ENCODE measurements around the gene MTA3. TPM values are rescaled to one million over a fixed set of nuclear protein-coding genes. Genes with fewer than 3 reads are reported as not detected.

Gene MTA3
- total and polyA plus RNA-seq, 2 donors (not counting 1 experiment from before 2014, with no cell fraction given): 13.4 to 33.2 TPM

DNA sequence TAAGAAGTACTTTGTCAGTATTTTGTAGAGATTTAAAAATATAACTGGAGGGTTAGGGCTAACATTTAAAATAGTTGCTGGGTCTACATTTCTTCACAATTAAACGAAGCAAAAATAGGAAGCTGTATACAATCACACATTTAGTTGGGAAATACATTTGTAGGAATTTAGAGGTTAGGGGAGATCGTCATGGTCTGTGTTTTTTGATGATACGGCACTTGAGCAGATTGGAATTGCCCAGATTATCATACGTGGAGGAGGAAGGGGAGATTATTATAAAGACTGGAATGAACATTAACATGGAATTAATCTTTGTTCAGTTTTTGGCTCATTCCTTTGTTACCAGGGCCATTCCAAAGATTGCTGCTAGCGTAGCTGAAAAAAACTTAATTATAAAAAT lies 84.6 kb downstream of the MTA3 start:
- peaks cover 3% of the 10 kb centered on the region for H3K4me1 Mint-ChIP-seq
- DNase-seq (no peak), ATAC-seq (ENCODE audit: low read depth) (no peak)
- H3K4me3 ChIP-seq (ENCODE audit: control extremely low read depth in 1 of 5, extremely low read depth in 1 of 5, insufficient read depth in 1 of 5, low read depth in 2 of 5, low read length in 4 of 5): no peak overlapping the region
- H3K4me2 ChIP-seq (replicated peaks; ENCODE audit: low read depth, low read length, poor library complexity, severe bottlenecking): no peak overlapping the region
- ChIA-PET CTCF (interaction anchor here (1.0 kb wide), 1 partner anchor 10 kb away, joined by 4 read pairs; no protein-coding TSS in a partner anchor), POLR2A (no interaction called here)
- H3K27me3 ChIP-seq (replicated peaks in 1 of 4; ENCODE audit: control extremely low read depth in 1 of 4, control insufficient read depth in 3 of 4, insufficient read depth in 4 of 4, low read length in 3 of 4): no peaks in the 10 kb centered on the region
- no peaks in the 10 kb centered on the region for H3K4me1 ChIP-seq (ENCODE audit: control insufficient read depth in 2 of 2, insufficient read depth in 2 of 2, low read length in 2 of 2)
- peaks cover 1 to 3% of the 10 kb centered on the region in 2 experiments for H3K36me3 ChIP-seq (replicated peaks in 1 of 2; ENCODE audit: control extremely low read depth in 1 of 2, control insufficient read depth in 1 of 2, extremely low read depth in 1 of 2, insufficient read depth in 2 of 2, low read length in 1 of 2)
- H3K9me3 ChIP-seq (ENCODE audit: control extremely low read depth in 1 of 3, control insufficient read depth in 2 of 3, insufficient read depth in 1 of 3, low read length in 2 of 3): no peaks in the 10 kb centered on the region
- intact Hi-C loops (cut with micrococcal nuclease): no loop called here
- WGBS (ENCODE audit: insufficient coverage): 100% methylated on average over 3 of the region's 5 CpGs
- no peaks in the 10 kb centered on the region for H4K20me1 ChIP-seq (ENCODE audit: control insufficient read depth, insufficient read depth, low read length, poor library complexity, severe bottlenecking)
- no peak for TF ChIP-seq EZH2 (IDR thresholded peaks at IDR 0.05; ENCODE audit: borderline replicate concordance, insufficient read depth, low read depth, low read length, poor library complexity, severe bottlenecking)
- TF ChIP-seq CTCF (IDR thresholded peaks at IDR 0.05): no peak
- H3K27ac Mint-ChIP-seq: no peak overlapping the region
- H3K9ac ChIP-seq (ENCODE audit: low read length): no peak overlapping the region
- no peaks in the 10 kb centered on the region for H3K27me3 Mint-ChIP-seq
- no peaks in the 10 kb centered on the region for H3K9me3 Mint-ChIP-seq (ENCODE audit: insufficient read depth)
- H3K4me3 Mint-ChIP-seq: no peak overlapping the region
- no peak overlapping the region for H2AFZ ChIP-seq (ENCODE audit: insufficient read depth, low read depth, low read length, poor library complexity, severe bottlenecking)
- no peaks in the 10 kb centered on the region for H3K79me2 ChIP-seq (ENCODE audit: control insufficient read depth, insufficient read depth, low read length)
- H3K27ac ChIP-seq (ENCODE audit: low read length in 2 of 2): no peak overlapping the region

DNA sequence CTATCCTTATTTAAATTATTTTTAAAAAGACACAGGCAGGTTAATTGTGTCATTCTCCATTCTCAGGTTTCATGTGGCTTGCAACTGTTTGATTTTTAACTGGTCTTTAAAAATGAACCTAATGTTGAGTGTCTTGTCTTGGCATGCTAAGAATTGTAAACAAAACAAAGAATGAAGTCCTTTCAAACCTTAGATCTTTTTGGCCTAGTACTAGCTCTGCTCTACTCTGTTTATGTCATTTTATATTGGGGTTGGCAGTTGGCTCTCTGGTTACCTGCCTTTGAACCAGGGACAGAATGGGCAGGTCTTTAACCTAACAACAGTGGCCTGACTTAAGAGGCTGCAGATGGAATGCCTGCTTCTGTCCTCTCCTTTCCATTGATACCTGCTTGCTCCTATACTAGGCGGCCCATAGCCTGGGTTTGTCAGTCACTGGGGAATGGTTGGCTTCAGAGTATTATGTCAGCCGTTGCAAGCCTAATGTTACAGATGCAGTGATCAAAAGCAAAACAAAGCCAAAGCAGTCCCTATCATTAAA lies 85.5 kb downstream of the MTA3 start:
- ChIA-PET POLR2A (no interaction called here), CTCF (interaction anchor here (1.0 to 2.3 kb wide), 2 partner anchors 9 to 10 kb away, joined by 4 to 14 read pairs; no protein-coding TSS in a partner anchor)
- ATAC-seq (ENCODE audit: low read depth): no peak
- H4K20me1 ChIP-seq (ENCODE audit: control insufficient read depth, insufficient read depth, low read length, poor library complexity, severe bottlenecking): no peaks in the 10 kb centered on the region
- H2AFZ ChIP-seq (ENCODE audit: insufficient read depth, low read depth, low read length, poor library complexity, severe bottlenecking): no peak overlapping the region
- peaks cover 3% of the 10 kb centered on the region in 2 experiments for H3K36me3 ChIP-seq (replicated peaks in 1 of 2; ENCODE audit: control extremely low read depth in 1 of 2, control insufficient read depth in 1 of 2, extremely low read depth in 1 of 2, insufficient read depth in 2 of 2, low read length in 1 of 2)
- WGBS (ENCODE audit: insufficient coverage): 100% methylated on average over 1 of the region's 2 CpGs
- no peaks in the 10 kb centered on the region for H3K27me3 Mint-ChIP-seq
- H3K27ac Mint-ChIP-seq: no peak overlapping the region
- TF ChIP-seq EZH2 (IDR thresholded peaks at IDR 0.05; ENCODE audit: borderline replicate concordance, insufficient read depth, low read depth, low read length, poor library complexity, severe bottlenecking) (no peak), CTCF (IDR thresholded peaks at IDR 0.05) (no peak)
- H3K79me2 ChIP-seq (ENCODE audit: control insufficient read depth, insufficient read depth, low read length): no peaks in the 10 kb centered on the region
- peaks cover 3% of the 10 kb centered on the region for H3K4me1 Mint-ChIP-seq
- H3K9ac ChIP-seq (ENCODE audit: low read length): no peak overlapping the region
- no peak overlapping the region for H3K4me3 ChIP-seq (ENCODE audit: control extremely low read depth in 1 of 5, extremely low read depth in 1 of 5, insufficient read depth in 1 of 5, low read depth in 2 of 5, low read length in 4 of 5)
- no peaks in the 10 kb centered on the region for H3K9me3 ChIP-seq (ENCODE audit: control extremely low read depth in 1 of 3, control insufficient read depth in 2 of 3, insufficient read depth in 1 of 3, low read length in 2 of 3)
- no peak overlapping the region for H3K4me3 Mint-ChIP-seq
- no peak overlapping the region for H3K4me2 ChIP-seq (replicated peaks; ENCODE audit: low read depth, low read length, poor library complexity, severe bottlenecking)
- no peaks in the 10 kb centered on the region for H3K27me3 ChIP-seq (replicated peaks in 1 of 4; ENCODE audit: control extremely low read depth in 1 of 4, control insufficient read depth in 3 of 4, insufficient read depth in 4 of 4, low read length in 3 of 4)
- no peaks in the 10 kb centered on the region for H3K4me1 ChIP-seq (ENCODE audit: control insufficient read depth in 2 of 2, insufficient read depth in 2 of 2, low read length in 2 of 2)
- no peaks in the 10 kb centered on the region for H3K9me3 Mint-ChIP-seq (ENCODE audit: insufficient read depth)
- intact Hi-C loops (cut with micrococcal nuclease): no loop called here
- no peak overlapping the region for H3K27ac ChIP-seq (ENCODE audit: low read length in 2 of 2)
- no peak for DNase-seq

Measured in B cell (primary cell).